GM12865 (cell line): ENCODE results near the gene TDRKH.
"Not testable (repeated sequence)": the region's sequence is repeated elsewhere in the genome, so short reads cannot be mapped to it uniquely, and the experiment has no call there.

Experiments used
- DNase-seq: peaks from one replicate; pipeline ENCODE4 v3.0.0; 2010; ENCODE audit warnings: low read depth
- H3K4me3 ChIP-seq: 2 replicates; pipeline ENCODE4 v1.5.1; 2011; ENCODE audit warnings: mild to moderate bottlenecking, low read depth, low read length, control low read depth
- CTCF ChIP-seq: IDR thresholded peaks from 2 replicates; pipeline ENCODE4 v1.5.1; 2011; ENCODE audit warnings: low read length, control low read depth, low read depth, inconsistent platforms; ENCODE audit not compliant: insufficient read depth; ENCODE audit errors: missing control alignments

TDRKH gene

DNA sequence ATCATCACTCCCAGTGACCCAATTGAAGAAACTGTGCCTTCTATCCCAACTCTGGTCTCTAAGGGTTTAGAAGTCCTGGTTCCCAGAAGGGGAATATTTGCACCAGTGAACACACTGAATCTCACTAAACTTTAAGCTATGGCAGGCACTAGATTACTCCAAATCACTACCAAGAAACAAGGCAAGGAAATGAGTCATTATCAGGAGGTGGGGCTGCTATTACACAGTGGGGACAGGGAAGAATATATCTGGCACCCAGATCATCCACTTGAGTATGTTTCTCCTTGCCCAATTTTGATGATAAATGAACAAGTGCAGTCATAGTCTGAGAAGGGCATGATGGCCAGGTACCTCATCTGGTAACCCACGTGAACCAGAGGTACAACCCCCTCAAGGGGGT is 34.0 kb downstream of the TDRKH start:
- TF ChIP-seq CTCF = no peak
- no peak for DNase-seq
- no peak overlapping the region for H3K4me3 ChIP-seq

DNA sequence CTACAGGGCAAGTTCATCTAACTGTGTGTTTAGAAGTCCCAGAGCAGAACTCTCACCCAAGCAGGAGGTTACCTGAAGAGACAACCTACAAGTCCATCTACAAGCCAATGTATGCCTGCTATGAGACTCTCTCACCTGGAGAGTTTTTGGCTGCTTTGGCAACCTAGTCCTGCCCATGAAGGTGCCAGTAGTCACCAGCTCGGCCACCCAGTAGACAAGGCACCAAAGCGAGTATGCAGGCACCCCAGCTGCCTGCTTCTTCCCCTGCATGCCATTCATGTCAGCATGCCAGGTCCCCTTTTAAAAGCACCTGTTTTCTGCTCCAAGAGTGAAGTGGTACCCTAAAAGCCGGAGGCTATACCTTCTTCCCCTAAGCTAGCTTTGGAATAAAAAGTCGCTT is 48.8 kb downstream of the TDRKH start:
- no peak for TF ChIP-seq CTCF
- DNase-seq = no peak
- H3K4me3 ChIP-seq = no peak overlapping the region

GRCh38 chr1:151739590-151740355 is 50.5 kb downstream of the TDRKH start:
- DNase-seq = no peak
- no peak overlapping the region for H3K4me3 ChIP-seq
- no peak for TF ChIP-seq CTCF

DNA sequence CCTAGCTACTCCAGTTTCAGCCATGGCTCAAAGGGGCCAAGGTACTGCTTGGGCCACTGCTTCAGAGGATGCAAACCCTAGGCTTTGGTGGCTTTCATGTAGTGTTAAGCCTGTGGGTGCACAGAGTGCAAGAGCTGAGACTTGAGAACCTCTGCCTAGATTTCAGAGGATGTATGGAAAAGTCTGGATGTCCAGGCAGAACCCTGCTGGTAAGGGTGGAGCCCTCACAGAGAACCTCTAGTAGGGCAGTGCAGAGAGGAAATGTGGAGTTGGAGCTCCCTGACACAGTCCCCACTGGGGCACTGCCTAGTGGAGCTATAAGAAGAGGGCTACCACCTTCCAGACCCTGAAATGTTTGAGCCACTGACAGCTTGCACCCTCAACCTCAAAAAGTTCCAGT is 52.8 kb downstream of the TDRKH start:
- DNase-seq = no peak
- H3K4me3 ChIP-seq = no peak overlapping the region
- TF ChIP-seq CTCF = no peak

DNA sequence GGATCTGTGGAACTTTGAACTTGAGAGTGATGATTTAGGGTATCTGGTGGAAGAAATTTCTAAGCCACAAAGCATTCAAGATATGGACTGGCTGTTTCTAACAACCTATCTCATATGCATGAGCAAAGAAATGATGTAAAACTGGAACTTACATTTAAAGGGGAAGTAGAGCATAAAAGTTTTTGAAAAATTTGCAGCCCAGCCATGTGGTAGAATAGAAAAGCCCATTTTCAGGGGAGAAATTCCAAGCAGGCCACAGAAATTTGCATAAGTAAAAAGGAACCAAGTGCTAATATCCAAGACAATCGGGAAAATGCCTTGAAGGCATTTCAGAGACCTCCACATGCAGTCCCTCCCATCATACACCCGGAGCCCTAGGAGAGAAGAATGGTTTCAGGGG is 53.3 kb downstream of the TDRKH start:
- no peak overlapping the region for H3K4me3 ChIP-seq
- no peak for TF ChIP-seq CTCF
- DNase-seq = no peak

- DNase-seq = not testable (repeated sequence)
Measured at GRCh38 chr1:151733995-151734394, 56.3 kb downstream of the TDRKH start.

DNA sequence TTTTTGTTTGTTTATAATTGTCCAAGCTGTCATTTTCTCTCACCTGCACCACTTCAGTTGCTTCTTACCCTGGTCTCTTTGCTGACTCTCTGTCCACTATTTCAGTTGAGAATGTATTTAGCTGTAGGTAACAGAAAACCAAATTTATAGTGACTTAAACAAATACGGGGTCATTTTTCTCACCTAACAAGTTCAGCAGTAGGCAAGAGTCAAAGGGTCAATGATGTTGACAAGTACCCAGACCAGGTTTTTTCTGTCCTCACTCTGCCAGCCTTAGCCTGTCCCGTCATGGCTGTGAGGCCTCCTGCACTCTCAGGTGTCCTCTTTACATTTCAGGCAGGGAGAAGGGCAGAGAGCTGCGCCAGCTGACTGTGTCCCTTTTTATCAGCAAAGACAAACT is 57.2 kb downstream of the TDRKH start:
- TF ChIP-seq CTCF = no peak
- DNase-seq = no peak

More at GRCh38 chr1:151733995-151734394, 56.3 kb downstream of the TDRKH start:
- not testable (repeated sequence) for H3K4me3 ChIP-seq

More for the DNA sequence above, 57.2 kb downstream of the TDRKH start:
- no peak overlapping the region for H3K4me3 ChIP-seq
